CD4-positive, alpha-beta T cell treated with Interleukin-17A for 4 hours (primary cell): ENCODE results near the gene MRM1.

Experiments
- DNase-seq: peaks from one replicate; pipeline ENCODE4 v3.0.0-alpha.2; 2020; ENCODE audit warnings: mixed read lengths

Gene MRM1, protein sequence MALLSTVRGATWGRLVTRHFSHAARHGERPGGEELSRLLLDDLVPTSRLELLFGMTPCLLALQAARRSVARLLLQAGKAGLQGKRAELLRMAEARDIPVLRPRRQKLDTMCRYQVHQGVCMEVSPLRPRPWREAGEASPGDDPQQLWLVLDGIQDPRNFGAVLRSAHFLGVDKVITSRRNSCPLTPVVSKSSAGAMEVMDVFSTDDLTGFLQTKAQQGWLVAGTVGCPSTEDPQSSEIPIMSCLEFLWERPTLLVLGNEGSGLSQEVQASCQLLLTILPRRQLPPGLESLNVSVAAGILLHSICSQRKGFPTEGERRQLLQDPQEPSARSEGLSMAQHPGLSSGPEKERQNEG

DNA sequence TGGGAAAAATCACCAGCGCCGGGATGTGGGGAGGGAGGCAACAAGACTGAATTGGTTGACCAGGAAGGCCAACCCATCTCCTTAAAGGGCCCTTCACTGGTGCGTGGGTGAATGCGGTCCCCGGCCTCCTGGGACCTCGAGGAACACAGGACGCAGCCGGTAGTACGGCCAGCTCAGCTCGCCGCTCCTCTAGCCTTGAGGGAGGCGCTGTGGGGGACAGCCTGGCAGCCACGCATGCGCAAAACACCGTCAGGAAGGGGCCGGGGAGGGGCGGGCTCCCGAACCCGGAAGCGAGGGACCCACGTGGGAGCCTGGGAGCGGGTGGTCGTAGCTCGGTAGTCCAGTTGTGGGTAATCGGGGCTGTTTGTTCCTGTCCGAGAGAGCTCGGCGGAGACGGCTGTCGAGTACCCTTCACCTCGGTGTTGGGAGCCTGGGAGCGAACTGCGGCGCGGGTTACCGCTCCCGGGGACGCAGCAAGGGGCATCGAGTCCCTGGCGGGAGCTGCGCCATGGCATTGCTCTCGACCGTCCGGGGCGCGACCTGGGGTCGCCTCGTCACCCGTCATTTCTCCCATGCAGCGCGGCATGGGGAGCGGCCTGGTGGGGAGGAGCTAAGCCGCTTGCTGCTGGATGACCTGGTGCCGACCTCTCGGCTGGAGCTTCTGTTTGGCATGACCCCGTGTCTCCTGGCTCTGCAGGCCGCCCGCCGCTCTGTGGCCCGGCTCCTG, at the start of gene MRM1:
Gene MRM1 (plus strand): TSS at position 281 of the 727 bp plus-strand sequence. CDS start 228 bp downstream, at position 509.
- DNase-seq = peak; percentile 94

DNA sequence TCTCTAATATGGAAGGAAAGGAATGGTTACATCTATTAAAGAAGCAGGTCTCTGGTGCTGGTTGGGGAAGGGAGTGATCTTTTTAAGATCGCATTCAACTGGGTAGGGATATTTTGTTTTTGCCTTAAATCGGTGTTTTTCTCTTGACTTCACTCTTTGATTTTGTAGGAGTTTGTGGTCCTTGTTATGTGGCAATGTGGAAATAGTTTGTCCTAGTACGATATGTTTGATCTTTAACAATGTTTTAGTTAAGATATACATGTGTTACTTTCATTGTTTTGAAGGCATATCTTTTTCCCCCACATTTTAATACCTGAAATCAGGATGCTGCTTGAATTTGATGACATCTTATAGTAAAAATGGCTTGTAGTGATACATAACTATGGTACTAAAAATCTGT, 47.9 kb upstream of the MRM1 start:
- no peak for DNase-seq

DNA sequence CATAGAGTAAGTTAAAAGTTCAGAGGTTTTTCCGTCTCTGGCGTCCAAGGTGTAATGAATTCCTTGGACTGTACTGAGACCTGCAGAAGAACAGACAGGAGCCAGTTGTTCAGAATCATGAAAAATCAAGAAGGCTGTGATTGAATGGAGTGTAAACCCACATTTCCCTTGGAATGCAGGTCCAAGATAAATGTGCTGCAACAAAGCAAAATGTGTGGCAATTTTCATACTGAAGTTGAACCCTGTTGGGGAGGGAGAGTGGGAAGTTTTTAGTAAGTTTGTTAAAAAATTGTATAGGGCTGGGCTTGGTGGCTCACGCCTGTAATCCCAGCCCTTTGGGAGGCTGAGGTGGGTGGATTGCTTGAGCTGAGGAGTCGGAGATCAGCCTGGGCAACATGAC, 35.3 kb upstream of the MRM1 start:
- DNase-seq = no peak

DNA sequence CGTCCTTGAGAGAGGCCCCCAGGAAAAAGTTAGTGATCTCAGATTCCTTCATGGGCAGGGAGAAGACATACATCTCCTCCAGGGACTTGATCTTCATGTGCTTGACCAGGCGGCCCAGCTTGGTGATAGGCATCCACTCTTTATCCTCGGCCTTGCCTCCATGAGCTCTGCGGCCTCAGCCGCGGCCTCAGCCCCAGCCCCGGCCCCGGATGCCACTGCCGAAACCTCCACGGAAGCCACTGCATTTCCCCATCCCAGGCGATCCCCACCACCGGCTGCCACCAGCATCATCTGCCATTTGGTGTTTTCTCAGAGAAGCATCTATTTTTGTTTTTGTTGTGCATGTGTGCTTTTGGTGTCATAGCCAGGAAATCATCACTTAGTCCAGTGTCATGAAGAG, 26.4 kb upstream of the MRM1 start:
- DNase-seq = no peak

DNA sequence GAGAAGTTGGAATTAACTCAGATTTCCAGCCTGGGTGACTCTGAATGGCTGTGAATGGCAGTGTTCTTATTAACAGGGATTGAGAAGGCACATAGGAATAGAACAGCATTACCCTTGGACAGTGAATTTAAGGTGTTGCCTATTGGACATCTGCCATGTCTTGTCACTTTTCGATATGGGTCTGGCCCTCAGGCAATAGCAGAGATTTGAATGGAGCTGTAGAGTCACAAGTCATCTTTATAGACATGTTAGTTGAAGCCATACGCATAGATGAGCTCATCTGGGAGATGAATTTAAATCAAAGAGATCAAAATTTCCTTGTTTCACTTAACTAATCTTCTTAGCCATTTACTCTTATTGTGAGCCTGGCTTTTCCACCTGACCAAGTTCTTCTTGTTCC, 24.6 kb upstream of the MRM1 start:
- no peak for DNase-seq

DNA sequence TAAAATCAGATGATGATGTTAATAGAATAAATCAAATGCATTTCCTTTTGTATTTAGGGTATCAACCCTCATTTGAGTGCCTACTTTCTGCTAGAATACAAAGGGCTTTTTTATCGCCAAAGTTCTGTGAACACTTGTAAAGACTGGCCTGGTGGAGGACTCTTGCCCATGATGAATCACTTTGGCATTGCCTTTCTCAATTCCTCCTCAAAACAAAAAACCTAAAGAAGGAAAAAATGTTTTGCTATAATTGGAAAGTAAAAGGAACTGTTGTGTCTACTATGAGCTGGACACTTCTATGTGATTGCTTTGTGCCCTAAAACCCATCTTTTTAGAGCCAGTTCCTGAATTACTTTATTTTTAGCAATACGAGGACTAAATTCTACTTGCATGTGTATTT, 22.7 kb upstream of the MRM1 start:
- no peak for DNase-seq

DNA sequence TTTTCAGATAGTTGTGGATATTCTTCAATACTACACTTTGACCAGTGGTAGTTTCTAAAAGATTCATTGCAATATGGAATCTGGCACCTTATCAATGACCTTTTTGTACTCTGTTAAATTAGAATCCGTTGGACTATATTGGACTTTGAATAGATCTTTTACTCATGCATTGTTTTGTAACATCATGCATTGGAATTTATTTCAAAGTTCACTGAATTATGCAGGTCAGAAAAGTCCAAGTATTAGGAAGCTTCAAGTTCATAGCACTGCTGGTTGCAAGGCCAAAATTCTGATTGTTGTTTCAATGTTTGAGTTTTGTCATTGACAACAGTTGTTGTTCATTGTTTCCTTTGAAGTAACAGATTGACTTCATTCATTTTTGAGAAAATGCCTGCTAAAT, 17.6 kb upstream of the MRM1 start:
- no peak for DNase-seq

DNA sequence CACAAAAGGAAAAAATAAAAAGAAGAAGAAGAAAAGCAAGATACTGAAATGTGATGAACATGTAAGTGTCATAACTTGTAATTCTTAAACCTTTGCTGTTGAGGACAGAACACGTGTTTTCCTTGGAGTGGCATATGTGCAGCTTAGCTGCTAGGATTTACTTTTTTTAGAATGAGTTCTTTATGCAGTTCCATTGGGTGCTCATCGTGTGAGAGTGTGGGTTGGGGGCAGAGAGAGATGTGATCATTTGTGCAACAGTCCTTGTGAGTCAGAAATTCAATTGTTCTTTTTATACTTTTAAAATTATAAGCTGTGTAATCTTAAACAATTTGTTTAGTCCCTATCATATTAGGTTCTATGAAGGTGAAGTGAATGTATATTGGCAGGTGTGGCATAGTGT, 15.2 kb upstream of the MRM1 start:
- no peak for DNase-seq

DNA sequence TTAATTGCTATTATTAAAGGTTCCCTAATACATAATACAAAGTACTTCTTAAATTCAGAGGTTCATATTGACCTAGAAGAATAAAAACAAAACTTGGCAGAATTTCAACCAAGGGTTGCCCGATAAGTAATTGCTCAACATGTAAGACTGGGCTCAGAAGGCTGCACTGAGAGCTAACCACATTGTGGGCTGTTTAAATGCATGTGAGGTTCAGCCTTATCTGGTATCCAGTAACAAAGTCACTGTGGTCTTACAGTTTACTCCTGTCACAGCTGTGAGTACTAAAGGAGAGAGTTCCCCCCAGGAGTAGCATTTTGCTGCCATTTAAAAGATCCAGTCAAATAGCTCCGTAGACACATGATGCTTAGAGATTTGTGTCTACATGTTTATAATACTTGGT, 11.3 kb upstream of the MRM1 start:
- no peak for DNase-seq

DNA sequence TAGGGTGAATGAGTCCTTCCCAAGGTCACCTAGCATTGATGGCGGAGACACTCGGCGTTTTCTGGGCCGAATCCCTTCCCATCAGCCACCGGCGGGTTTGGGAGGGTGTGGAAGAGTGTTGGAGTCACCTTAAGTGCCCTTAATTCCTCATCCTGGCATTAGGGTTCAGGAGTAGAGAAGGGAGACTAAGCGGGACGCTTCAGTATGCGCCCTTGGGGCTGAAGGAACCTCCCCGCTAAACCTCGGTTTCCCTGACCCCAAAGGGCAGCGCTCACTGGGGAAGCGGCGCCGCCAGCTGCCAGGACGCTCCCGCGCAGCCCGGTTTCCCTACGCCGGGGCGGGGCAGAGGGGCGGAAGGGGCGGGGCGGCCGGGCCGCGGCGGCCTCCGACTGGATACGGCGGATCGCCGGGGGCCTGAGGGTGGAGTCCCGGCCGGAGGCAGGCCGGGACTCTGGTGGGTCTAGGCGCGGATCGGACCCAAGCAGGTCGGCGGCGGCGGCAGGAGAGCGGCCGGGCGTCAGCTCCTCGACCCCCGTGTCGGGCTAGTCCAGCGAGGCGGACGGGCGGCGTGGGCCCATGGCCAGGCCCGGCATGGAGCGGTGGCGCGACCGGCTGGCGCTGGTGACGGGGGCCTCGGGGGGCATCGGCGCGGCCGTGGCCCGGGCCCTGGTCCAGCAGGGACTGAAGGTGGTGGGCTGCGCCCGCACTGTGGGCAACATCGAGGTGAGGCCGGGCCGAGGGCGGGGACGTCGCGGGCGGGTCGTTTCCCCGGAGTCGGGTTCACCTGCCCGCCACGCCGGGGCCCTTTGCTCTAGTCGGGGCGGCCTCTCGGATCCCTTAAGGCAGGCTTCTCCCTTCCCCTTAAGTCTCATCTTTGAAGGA, 9.7 kb upstream of the MRM1 start, which contains the start of gene DHRS11:
Gene DHRS11 (plus strand): TSS at position 446 of the 882 bp plus-strand sequence. CDS start 131 bp downstream, at position 577.
- peak; percentile 84 for DNase-seq

DNA sequence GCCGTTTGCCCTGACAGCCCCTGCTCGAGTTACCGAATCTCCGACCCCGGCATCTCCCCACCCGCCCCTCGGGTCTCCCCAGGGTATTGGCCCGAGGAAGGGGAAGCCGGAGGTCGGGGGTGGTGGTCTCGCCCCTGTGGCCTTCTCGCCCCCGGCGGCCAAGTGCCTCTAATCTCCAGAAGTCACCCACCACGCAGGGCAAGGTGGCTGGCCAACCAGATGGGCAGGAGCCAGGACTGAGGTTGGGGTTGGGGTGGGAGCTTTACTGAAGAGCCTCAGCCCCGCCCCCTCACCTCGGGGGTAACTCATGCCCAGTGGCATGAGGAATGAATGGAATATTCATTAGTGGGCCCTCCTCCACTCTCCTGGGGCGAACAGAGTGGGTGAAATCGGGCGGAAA, 9.1 kb upstream of the MRM1 start:
- DNase-seq = peak; percentile 7

DNA sequence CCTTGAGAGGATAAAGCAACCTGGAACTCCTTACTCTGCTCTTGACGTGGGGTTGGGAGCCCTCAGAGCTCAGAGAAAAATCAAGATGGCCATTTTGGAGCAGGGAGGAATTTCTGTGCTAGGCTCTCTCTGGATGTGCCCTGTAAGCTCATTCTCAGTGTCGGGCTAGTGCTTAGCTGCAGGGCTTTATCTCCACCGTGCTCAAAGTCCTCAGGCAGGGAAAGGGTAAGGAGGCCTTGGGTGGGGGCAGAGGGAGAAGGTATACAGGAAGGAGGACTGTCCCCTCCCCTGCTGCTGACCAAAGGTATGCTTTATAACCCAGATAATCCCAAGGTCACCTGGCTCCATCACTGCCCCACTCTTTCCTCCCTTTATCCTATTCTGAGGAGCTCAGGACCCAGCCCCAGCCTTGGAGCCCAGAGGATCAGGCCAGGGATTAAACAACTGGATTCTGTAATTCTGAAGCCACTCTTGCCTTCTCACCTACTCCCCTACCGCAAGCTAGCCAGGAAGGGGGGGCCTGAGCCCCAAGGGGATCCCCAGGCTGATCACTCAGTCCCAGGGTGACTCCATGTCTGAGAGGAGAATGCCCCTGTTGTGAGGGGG, 8.6 kb upstream of the MRM1 start:
- DNase-seq = no peak

DNA sequence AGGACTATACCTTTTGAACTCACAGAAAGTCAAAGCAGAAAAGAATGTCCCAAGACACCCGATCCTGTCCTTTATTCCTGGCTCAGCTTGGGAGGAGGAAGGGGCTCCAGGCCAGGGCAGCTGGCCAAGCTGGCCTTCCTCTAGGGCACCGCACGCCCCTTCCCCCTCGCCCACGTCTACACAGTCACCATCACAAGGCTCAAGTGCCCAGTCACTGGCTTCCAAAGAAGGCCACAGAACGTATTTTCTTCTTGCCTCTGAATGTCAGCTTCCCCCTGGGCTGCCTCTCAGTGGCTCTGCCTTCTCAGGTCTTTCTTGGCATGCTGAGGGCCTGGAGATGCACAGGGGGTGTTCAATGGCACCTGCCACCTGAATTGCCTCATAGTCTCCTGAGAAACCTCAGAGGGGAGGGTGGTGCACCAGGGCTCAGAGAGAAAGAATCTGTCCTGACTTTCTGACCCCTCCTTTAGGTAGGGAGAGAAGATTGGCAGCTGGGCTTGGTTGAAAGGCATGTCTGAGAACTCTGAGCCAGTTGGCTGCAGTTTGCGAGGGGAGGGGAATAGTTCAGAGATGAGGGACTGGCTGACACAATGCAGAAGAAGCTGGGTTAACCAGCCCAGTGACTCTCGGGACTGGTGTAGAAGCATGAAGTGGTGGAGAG, 7.6 kb upstream of the MRM1 start:
- DNase-seq = no peak

DNA sequence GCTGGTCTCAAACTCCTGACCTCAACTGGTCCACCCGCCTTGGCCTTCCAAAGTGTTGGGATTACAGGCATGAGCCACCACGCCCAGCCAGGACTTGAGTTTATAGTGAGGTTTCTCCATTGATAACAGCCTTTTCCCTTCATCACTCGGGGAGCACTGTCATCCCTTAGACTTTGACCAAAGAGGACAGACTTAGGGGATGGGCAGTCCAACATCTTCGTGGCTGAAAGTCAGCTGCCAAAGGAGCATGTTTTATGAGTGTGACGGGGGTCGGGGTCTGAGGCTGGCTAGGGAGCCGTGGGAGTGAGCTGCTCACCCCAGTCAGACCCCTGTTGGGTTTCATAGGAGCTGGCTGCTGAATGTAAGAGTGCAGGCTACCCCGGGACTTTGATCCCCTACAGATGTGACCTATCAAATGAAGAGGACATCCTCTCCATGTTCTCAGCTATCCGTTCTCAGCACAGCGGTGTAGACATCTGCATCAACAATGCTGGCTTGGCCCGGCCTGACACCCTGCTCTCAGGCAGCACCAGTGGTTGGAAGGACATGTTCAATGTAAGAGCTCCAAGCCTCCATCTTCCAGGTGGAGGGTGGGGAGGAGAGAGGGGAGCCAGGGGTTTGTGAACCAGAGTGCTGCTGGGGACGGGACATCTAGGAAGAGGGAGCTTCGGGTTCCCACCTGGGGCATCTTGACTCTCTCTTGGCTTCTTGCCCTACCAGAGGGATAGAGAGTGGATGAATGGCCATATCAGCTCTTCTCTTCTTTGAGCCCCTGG, 6.6 kb upstream of the MRM1 start:
- no peak for DNase-seq

DNA sequence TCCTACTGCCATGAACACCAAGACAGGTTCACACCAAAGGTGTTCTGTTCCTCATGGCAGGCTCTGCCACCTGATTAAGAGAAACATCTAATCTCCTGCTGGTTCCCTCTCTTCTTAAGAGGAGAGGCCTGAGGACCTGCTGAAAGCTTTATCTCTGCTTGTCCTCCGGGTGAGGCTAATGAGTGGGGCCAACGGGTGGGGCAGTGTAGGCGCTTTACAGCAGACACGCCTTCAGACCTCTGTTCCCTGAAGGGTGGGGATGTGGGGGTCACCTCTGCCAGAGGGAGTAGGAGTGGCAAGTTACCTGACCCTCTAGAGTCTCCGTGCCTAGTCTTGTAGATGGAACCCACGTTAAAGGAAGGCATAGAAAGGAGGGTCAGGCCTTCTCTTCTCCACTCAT, 4.2 kb upstream of the MRM1 start:
- DNase-seq = no peak

DNA sequence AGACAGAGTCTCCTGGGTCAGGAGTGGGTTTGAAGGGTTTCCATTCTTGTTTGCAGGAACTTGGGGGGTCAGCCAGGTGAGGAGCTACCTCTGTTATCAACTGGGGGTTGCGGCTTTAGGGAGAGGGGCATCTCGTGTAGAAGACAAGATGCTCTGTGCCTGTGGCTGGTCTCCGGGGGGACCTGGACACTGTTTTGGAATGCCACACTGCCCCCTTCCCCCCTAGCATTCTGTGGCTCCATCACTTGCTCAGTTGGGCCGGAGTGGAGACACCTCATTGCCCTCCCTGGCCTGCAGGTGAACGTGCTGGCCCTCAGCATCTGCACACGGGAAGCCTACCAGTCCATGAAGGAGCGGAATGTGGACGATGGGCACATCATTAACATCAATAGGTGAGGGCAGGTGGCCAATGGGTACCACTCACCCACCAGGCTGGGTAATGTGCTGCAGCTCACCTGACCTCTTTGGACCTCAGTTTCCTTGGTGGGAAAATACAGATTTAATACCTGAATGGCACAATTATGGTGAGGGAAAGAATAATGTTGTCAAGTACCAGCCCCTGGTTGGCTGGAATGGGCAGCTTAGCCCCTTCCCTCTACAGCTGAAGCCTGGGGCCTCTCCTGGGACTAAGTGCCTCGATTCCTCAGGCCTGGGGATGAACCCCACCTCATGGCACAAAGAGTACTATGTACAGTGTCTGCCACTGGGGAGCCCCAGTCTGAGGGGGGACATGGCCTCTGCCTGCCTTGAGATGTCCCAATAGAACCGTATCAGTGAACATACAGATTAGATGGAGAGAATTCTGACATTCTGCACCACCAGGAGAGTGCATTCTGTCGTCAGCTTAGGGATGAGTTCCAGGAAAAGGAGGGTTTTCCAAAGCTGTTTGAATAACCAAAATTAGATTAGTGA, 3.3 kb upstream of the MRM1 start:
- no peak for DNase-seq

DNA sequence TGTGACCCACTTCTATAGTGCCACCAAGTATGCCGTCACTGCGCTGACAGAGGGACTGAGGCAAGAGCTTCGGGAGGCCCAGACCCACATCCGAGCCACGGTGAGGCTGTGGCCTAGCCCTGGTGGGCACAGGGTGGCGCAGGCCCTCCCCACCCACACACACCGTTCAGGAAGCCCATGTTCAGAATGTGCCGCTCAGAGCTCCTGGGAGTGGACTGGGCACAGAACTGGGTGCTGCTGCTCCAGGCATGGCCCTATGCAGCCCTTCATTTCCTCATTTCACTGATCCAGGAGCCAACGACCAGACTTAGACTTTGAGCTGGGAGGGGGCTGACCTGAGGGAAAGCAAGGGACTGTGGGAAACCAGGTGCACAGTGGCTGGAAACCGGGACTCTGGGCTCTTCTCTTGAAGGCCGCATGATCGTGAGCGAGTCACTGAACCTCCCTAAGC, 2.4 kb upstream of the MRM1 start:
- DNase-seq = no peak

DNA sequence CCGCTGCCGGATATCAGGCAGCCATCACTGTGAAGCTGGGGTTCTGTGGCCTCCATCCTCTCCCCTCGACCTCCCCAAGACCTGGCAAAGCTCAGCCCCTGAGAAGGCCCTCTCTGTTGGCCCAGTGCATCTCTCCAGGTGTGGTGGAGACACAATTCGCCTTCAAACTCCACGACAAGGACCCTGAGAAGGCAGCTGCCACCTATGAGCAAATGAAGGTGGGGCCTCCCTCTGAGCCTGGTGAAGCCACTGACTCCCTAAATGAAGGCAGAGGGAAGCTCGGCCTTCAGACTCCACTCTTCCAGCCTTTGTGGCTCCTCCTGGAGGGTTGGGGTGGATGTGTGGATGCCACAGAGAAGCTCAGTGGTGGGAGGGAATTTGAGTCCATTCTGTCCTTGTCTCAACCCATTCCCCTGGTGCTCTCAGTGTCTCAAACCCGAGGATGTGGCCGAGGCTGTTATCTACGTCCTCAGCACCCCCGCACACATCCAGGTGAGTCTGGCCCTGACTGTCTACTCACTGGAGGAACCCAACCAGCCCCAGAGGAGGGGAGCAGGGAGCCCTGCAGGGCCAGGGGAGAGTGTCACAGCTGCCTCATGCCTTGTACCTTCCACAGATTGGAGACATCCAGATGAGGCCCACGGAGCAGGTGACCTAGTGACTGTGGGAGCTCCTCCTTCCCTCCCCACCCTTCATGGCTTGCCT, 1.7 kb upstream of the MRM1 start:
- DNase-seq = no peak

DNA sequence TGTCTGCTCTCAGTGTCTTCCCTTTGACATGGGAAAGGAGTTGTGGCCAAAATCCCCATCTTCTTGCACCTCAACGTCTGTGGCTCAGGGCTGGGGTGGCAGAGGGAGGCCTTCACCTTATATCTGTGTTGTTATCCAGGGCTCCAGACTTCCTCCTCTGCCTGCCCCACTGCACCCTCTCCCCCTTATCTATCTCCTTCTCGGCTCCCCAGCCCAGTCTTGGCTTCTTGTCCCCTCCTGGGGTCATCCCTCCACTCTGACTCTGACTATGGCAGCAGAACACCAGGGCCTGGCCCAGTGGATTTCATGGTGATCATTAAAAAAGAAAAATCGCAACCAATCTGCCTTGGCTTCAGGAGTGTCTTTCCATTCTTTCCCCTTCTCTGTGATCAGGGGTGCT, 918 bp upstream of the MRM1 start:
- no peak for DNase-seq

DNA sequence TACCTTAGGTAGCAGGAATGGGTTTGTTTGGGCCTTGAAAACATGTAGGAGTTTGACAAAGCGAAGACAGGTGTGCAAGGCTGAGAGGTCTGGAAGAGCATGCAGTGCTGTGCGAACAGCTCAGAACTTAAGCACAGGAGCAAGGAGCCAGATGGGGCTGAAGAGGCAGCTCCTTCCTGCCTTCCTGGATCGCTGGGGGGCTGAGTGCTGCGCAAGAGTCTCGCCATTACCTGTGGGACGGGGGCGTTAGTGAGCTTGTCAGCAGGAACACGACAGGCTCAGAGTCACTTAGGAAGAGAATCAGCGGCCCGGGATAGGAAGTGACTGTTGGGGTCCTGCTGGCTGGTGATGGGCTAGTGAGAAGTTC, 464 bp upstream of the MRM1 start:
- DNase-seq = no peak
